ENCODE results near the gene VEPH1.

Gene VEPH1

GRCh38 chr3:157502916-157503595 lies at the start of gene VEPH1:
Gene VEPH1 (minus strand): TSS chr3:157503416. CDS start chr3:157495349, 8,067 bp downstream.
- DNase-seq: no peak

- DNase-seq: no peak
Observed at GRCh38 chr3:157551961-157552360, 48.7 kb upstream of the VEPH1 start.

- DNase-seq: no peak
Observed at GRCh38 chr3:157549498-157549897, 46.3 kb upstream of the VEPH1 start.

- DNase-seq: no peak
Observed at GRCh38 chr3:157544501-157545130, 41.4 kb upstream of the VEPH1 start.

- DNase-seq: no peak
Observed at GRCh38 chr3:157543501-157544035, 40.4 kb upstream of the VEPH1 start.

- DNase-seq: no peak
Observed at GRCh38 chr3:157542711-157543500, 39.7 kb upstream of the VEPH1 start.

- DNase-seq: no peak
Observed at GRCh38 chr3:157541506-157542236, 38.5 kb upstream of the VEPH1 start.

- no peak for DNase-seq
Observed at GRCh38 chr3:157540656-157541055, 37.4 kb upstream of the VEPH1 start.

- no peak for DNase-seq
Observed at GRCh38 chr3:157535667-157536066, 32.5 kb upstream of the VEPH1 start.

- no peak for DNase-seq
Observed at GRCh38 chr3:157534725-157535161, 31.5 kb upstream of the VEPH1 start.

GRCh38 chr3:157533298-157534070 lies 30.3 kb upstream of the VEPH1 start:
- DNase-seq: no peak

- DNase-seq: peak; percentile 62
Observed at GRCh38 chr3:157532529-157533297, 29.5 kb upstream of the VEPH1 start.

- no peak for DNase-seq
Observed at GRCh38 chr3:157531771-157532170, 28.6 kb upstream of the VEPH1 start.

- no peak for DNase-seq
Observed at GRCh38 chr3:157531301-157531660, 28.1 kb upstream of the VEPH1 start.

GRCh38 chr3:157530637-157531300 lies 27.6 kb upstream of the VEPH1 start:
- DNase-seq: no peak

GRCh38 chr3:157529751-157530150 lies 26.5 kb upstream of the VEPH1 start:
- DNase-seq: no peak

- no peak for DNase-seq
Observed at GRCh38 chr3:157529085-157529484, 25.9 kb upstream of the VEPH1 start.

- DNase-seq: no peak
Observed at GRCh38 chr3:157527131-157527881, 24.1 kb upstream of the VEPH1 start.

GRCh38 chr3:157526036-157526435 lies 22.8 kb upstream of the VEPH1 start:
- no peak for DNase-seq

- no peak for DNase-seq
Observed at GRCh38 chr3:157523814-157524213, 20.6 kb upstream of the VEPH1 start.

All from NCI-H1694 (cell line).